Neuronal stem cell (in vitro differentiated cells): ENCODE results near the gene EHMT2.
A peak's percentile ranks its signal among the peaks of the same experiment; 100 is the strongest.

Source experiments
- DNase-seq: peaks from one replicate; pipeline ENCODE4 v3.0.0-alpha.2; 2013; ENCODE audit warnings: low spot score
- H2AFZ ChIP-seq: one replicate; pipeline ENCODE4 v1.6.1; 2013; ENCODE audit warnings: mild to moderate bottlenecking, low read length, inconsistent platforms
- H2AK5ac ChIP-seq: 2 replicates; pipeline ENCODE4 v1.6.1; 2013; ENCODE audit warnings: low read depth, mild to moderate bottlenecking, inconsistent platforms, low read length, moderate library complexity, mixed read lengths
- H2BK120ac ChIP-seq: 2 replicates; pipeline ENCODE4 v1.6.1; 2013; ENCODE audit warnings: low read depth, mild to moderate bottlenecking, inconsistent platforms, low read length, moderate library complexity, mixed read lengths
- H2BK12ac ChIP-seq: one replicate; pipeline ENCODE4 v1.6.1; 2013; ENCODE audit warnings: low read length, inconsistent platforms
- H2BK15ac ChIP-seq: 2 replicates; pipeline ENCODE4 v1.6.1; 2013; ENCODE audit warnings: mild to moderate bottlenecking, low read length, inconsistent platforms, mixed read lengths
- H2BK5ac ChIP-seq: one replicate; pipeline ENCODE4 v1.6.1; 2013; ENCODE audit warnings: inconsistent platforms, mild to moderate bottlenecking, low read length, moderate library complexity
- H3K14ac ChIP-seq: one replicate; pipeline ENCODE4 v1.6.1; 2013; ENCODE audit warnings: low read length, inconsistent platforms
- H3K18ac ChIP-seq: 2 replicates; pipeline ENCODE4 v1.6.1; 2013; ENCODE audit warnings: low read length, inconsistent platforms
- H3K23ac ChIP-seq: 2 replicates; pipeline ENCODE4 v1.6.1; 2013; ENCODE audit warnings: low read depth, mild to moderate bottlenecking, mixed read lengths, low read length, inconsistent platforms; ENCODE audit not compliant: poor library complexity
- H3K27ac ChIP-seq: replicated peaks from 3 replicates; pipeline ENCODE4 v1.5.1; 2013; ENCODE audit warnings: low read length, inconsistent platforms
- H3K27me3 ChIP-seq, 3 experiments: 2 replicates each; pipeline ENCODE4 v1.6.1; 2013; ENCODE audit warnings: low read length in 3 of 3, mild to moderate bottlenecking in 2 of 3, inconsistent platforms in 1 of 3, low read depth in 1 of 3, mixed read lengths in 1 of 3, moderate library complexity in 1 of 3; ENCODE audit not compliant: control insufficient read depth in 3 of 3, insufficient read depth in 3 of 3
- H3K36me3 ChIP-seq, 2 donors: replicated peaks in 1 of 2; 2 replicates each; pipeline ENCODE4 v1.6.1; 2013; ENCODE audit warnings: low read length in 2 of 2; ENCODE audit not compliant: control insufficient read depth in 2 of 2, insufficient read depth in 2 of 2
- H3K4ac ChIP-seq: 2 replicates; pipeline ENCODE4 v1.6.1; 2013; ENCODE audit warnings: inconsistent platforms, mild to moderate bottlenecking, low read length, moderate library complexity
- H3K4me1 ChIP-seq, 2 donors: 1 replicate in 1 of 2; 2 replicates in 1 of 2; pipeline ENCODE4 v1.6.1; 2013; ENCODE audit warnings: low read length in 2 of 2, low read depth in 1 of 2; ENCODE audit not compliant: control insufficient read depth in 2 of 2, insufficient read depth in 1 of 2
- H3K4me2 ChIP-seq: one replicate; pipeline ENCODE4 v1.6.1; 2013; ENCODE audit warnings: mild to moderate bottlenecking, low read length, inconsistent platforms; ENCODE audit not compliant: insufficient read depth, poor library complexity, severe bottlenecking
- H3K4me3 ChIP-seq, 2 donors: 2 replicates each; pipeline ENCODE4 v1.5.1; 2013; ENCODE audit warnings: low read length in 2 of 2, mild to moderate bottlenecking in 2 of 2, inconsistent platforms in 1 of 2, moderate library complexity in 1 of 2
- H3K79me1 ChIP-seq: one replicate; pipeline ENCODE4 v1.6.1; 2013; ENCODE audit warnings: low read depth, mild to moderate bottlenecking, inconsistent platforms, low read length, moderate library complexity
- H3K9ac ChIP-seq: one replicate; pipeline ENCODE4 v1.6.1; 2013; ENCODE audit warnings: mild to moderate bottlenecking, low read depth, low read length, inconsistent platforms; ENCODE audit not compliant: poor library complexity
- H3K9me3 ChIP-seq, 2 donors: replicated peaks in 1 of 2; 2 replicates each; pipeline versions ENCODE3 to v1.6.1; 2013; ENCODE audit warnings: low read length in 2 of 2, mild to moderate bottlenecking in 2 of 2, inconsistent platforms in 1 of 2, low read depth in 1 of 2, mixed read lengths in 1 of 2, moderate library complexity in 1 of 2; ENCODE audit not compliant: control insufficient read depth in 2 of 2, insufficient read depth in 1 of 2
- H4K8ac ChIP-seq: one replicate; pipeline ENCODE4 v1.6.1; 2013; ENCODE audit warnings: low read depth, mild to moderate bottlenecking, inconsistent platforms, low read length, moderate library complexity
- H4K91ac ChIP-seq: one replicate; pipeline ENCODE4 v1.6.1; 2013; ENCODE audit warnings: low read length, low read depth, mild to moderate bottlenecking, inconsistent platforms; ENCODE audit not compliant: poor library complexity
- WGBS, 2 donors: extraction: QIAGEN DNeasy Blood & Tissue Kit; methylation state at CpG; one replicate each; pipeline ENCODE4 v1.1.7; 2013; ENCODE audit warnings: missing lambda C conversion rate in 2 of 2, mixed read lengths in 1 of 2; ENCODE audit not compliant: insufficient read length in 2 of 2, insufficient replicate concordance in 1 of 2; ENCODE audit errors: extremely low coverage in 2 of 2; 5-methylcytosine and 5-hydroxymethylcytosine counted together

EHMT2 gene

GRCh38 chr6:31930962-31931361 is 33.5 kb upstream of the EHMT2 start:
- no CpG with 5 or more reads among the region's 1 CpG for WGBS, 2 donors
- H2AK5ac ChIP-seq: no peak overlapping the region
- DNase-seq: no peak

GRCh38 chr6:31928672-31928939 is 31.1 kb upstream of the EHMT2 start:
- no peak overlapping the region for H4K91ac ChIP-seq
- WGBS, 2 donors: no CpG with 5 or more reads among the region's 9 CpGs
- no peak for DNase-seq
- no peak overlapping the region for H3K23ac ChIP-seq
- H2BK12ac ChIP-seq: no peak overlapping the region
- H4K8ac ChIP-seq: no peak overlapping the region
- H3K27me3 ChIP-seq: peaks cover 0 to 8% (median 0%) of the 10 kb centered on the region in 3 experiments
- H2AFZ ChIP-seq: no peak overlapping the region
- no peak overlapping the region for H3K4me2 ChIP-seq
- H2AK5ac ChIP-seq: peak overlapping the region; percentile 41
- no peak overlapping the region for H2BK5ac ChIP-seq
- peaks cover 0 to 2% of the 10 kb centered on the region in 2 donors for H3K4me1 ChIP-seq
- no peak overlapping the region for H3K4me3 ChIP-seq
- H3K36me3 ChIP-seq: no peaks in the 10 kb centered on the region
- H3K18ac ChIP-seq: no peak overlapping the region
- H3K79me1 ChIP-seq: no peaks in the 10 kb centered on the region
- H3K14ac ChIP-seq: no peak overlapping the region
- no peak overlapping the region for H2BK120ac ChIP-seq
- H3K9me3 ChIP-seq: peaks cover 5 to 6% of the 10 kb centered on the region in 2 donors
- peak overlapping the region; percentile 32 for H3K9ac ChIP-seq
- H2BK15ac ChIP-seq: no peak overlapping the region
- no peak overlapping the region for H3K4ac ChIP-seq
- no peak overlapping the region for H3K27ac ChIP-seq

More at GRCh38 chr6:31930962-31931361, 33.5 kb upstream of the EHMT2 start:
- no peak overlapping the region for H3K4me3 ChIP-seq
- peaks cover 0 to 2% of the 10 kb centered on the region in 2 donors for H3K4me1 ChIP-seq
- no peak overlapping the region for H3K27ac ChIP-seq
- no peak overlapping the region for H3K9ac ChIP-seq
- no peak overlapping the region for H3K18ac ChIP-seq
- no peak overlapping the region for H2BK12ac ChIP-seq
- H2AFZ ChIP-seq: no peak overlapping the region
- peaks cover 0 to 4% (median 0%) of the 10 kb centered on the region in 3 experiments for H3K27me3 ChIP-seq
- H4K8ac ChIP-seq: no peak overlapping the region
- H4K91ac ChIP-seq: no peak overlapping the region
- no peak overlapping the region for H3K4ac ChIP-seq
- H2BK120ac ChIP-seq: no peak overlapping the region
- no peaks in the 10 kb centered on the region for H3K79me1 ChIP-seq
- no peak overlapping the region for H2BK15ac ChIP-seq
- H3K36me3 ChIP-seq: no peaks in the 10 kb centered on the region
- H3K9me3 ChIP-seq: peaks cover 2 to 7% of the 10 kb centered on the region in 2 donors
- no peak overlapping the region for H2BK5ac ChIP-seq
- no peak overlapping the region for H3K23ac ChIP-seq
- no peak overlapping the region for H3K4me2 ChIP-seq
- H3K14ac ChIP-seq: no peak overlapping the region

GRCh38 chr6:31927863-31928671 is 30.6 kb upstream of the EHMT2 start:
- H4K8ac ChIP-seq: no peak overlapping the region
- peaks cover 5% of the 10 kb centered on the region in 2 donors for H3K9me3 ChIP-seq
- no peak overlapping the region for H3K9ac ChIP-seq
- peak overlapping the region; percentile 74 for H2AFZ ChIP-seq
- no peak overlapping the region for H2BK5ac ChIP-seq
- DNase-seq: no peak
- H2BK120ac ChIP-seq: no peak overlapping the region
- no CpG with 5 or more reads among the region's 11 CpGs for WGBS, 2 donors
- no peak overlapping the region for H3K14ac ChIP-seq
- no peak overlapping the region for H3K4ac ChIP-seq
- no peak overlapping the region for H3K4me3 ChIP-seq
- no peak overlapping the region for H3K4me2 ChIP-seq
- H3K23ac ChIP-seq: no peak overlapping the region
- H3K27ac ChIP-seq: no peak overlapping the region
- H4K91ac ChIP-seq: no peak overlapping the region
- H2AK5ac ChIP-seq: no peak overlapping the region
- H3K18ac ChIP-seq: no peak overlapping the region
- no peak overlapping the region for H2BK15ac ChIP-seq
- H2BK12ac ChIP-seq: no peak overlapping the region
- peaks cover 0 to 8% (median 0%) of the 10 kb centered on the region in 3 experiments for H3K27me3 ChIP-seq
- no peaks in the 10 kb centered on the region for H3K79me1 ChIP-seq
- peaks cover 0 to 2% of the 10 kb centered on the region in 2 donors for H3K4me1 ChIP-seq
- H3K36me3 ChIP-seq: no peaks in the 10 kb centered on the region

GRCh38 chr6:31927242-31927862 is 29.9 kb upstream of the EHMT2 start, which contains the start of gene C2:
Gene C2 (plus strand): TSS chr6:31927717. CDS start chr6:31927753, 36 bp downstream.
- no peak within 1 kb of the TSS for H4K8ac ChIP-seq
- no peak within 1 kb of the TSS for H2AK5ac ChIP-seq
- no peak within 1 kb of the TSS for H3K23ac ChIP-seq
- H3K79me1 ChIP-seq: no peaks in the 10 kb centered on the region
- H3K9ac ChIP-seq: peak within 1 kb of the TSS; percentile 32
- no peak within 1 kb of the TSS for H3K4me3 ChIP-seq
- H2BK12ac ChIP-seq: no peak within 1 kb of the TSS
- H4K91ac ChIP-seq: no peak within 1 kb of the TSS
- H2BK15ac ChIP-seq: no peak within 1 kb of the TSS
- no peak within 1 kb of the TSS for H3K14ac ChIP-seq
- WGBS, 2 donors: no CpG with 5 or more reads among the region's 11 CpGs
- peaks cover 0 to 2% of the 10 kb centered on the region in 2 donors for H3K4me1 ChIP-seq
- peaks cover 4 to 5% of the 10 kb centered on the region in 2 donors for H3K9me3 ChIP-seq
- H2BK5ac ChIP-seq: no peak within 1 kb of the TSS
- H2AFZ ChIP-seq: peak within 1 kb of the TSS; percentile 74
- H3K4ac ChIP-seq: no peak within 1 kb of the TSS
- no peak within 1 kb of the TSS for H3K27ac ChIP-seq
- H3K18ac ChIP-seq: no peak within 1 kb of the TSS
- DNase-seq: no peak
- peaks cover 0 to 8% (median 0%) of the 10 kb centered on the region in 3 experiments for H3K27me3 ChIP-seq
- H3K4me2 ChIP-seq: no peak within 1 kb of the TSS
- H2BK120ac ChIP-seq: no peak within 1 kb of the TSS
- no peaks in the 10 kb centered on the region for H3K36me3 ChIP-seq
